Superior temporal gyrus (tissue), 1 donor: Measurements from ENCODE around the gene PKP2.
"Not testable (repeated sequence)": the region's sequence is repeated elsewhere in the genome, so short reads cannot be mapped to it uniquely, and the experiment has no call there.

Experiments used
- DNase-seq: peaks from one replicate; pipeline ENCODE4 v3.0.0-alpha.2; 2016; ENCODE audit errors: extremely low spot score

PKP2 gene

GRCh38 chr12:32861658-32862057, 34.9 kb downstream of the PKP2 start:
- not testable (repeated sequence) for DNase-seq

DNA sequence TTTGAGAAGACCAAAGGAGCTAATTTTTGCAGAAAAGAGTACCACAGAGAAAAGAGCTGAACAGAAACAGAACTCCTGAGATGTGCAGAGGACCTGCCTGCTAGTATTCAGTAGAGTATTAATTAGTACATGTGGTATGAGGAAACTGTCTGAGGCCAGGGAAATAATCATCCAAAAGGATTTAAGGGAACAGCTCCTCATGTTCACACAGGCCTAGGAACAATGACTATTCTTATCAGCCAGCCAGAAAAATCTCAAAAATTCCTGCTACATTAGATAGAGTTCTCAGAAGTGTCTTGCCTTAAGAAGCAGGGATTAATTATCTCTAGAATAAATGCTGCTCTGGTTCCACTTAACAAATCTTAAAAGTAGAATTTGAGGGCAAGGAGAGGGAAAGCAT, 36.4 kb downstream of the PKP2 start:
- no peak for DNase-seq

DNA sequence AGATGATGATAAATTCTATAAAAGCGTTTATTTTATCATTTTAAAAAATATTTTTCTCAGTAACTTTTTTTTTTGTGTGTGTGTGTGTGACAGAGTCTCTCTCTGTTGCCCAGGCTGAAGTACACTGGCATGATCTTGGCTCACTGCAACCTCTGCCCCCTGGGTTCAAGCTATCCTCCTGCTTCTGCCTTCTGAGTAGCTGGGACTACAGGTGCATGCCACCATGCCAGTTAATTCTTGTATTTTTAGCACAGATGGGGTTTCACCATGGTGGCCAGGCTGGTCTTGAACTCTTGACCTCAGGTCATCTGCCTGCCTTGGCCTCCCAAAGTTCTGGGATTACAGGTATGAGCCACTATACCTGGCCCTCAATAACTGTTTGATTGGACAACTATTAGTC, 37.2 kb downstream of the PKP2 start:
- no peak for DNase-seq

GRCh38 chr12:32854716-32855115, 41.9 kb downstream of the PKP2 start:
- DNase-seq, result no peak

DNA sequence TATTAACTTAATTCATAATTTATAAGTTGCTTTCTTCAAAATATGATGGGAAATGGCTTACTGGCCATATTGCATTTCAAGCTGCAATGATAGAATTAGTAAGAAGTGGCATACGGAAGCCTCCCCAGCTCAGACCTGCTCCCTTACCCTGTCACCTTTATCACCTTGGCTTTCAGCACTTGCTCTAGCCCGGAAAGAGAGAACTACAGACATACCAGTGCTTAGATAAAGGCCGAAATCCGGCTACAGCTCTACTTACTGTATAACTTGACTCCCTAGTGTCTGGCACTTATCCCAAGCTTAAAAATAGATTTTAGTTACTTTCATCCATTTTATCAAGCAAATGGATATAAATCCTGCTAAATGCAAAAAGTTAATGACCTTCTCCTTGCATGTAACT, 42.5 kb downstream of the PKP2 start:
- no peak for DNase-seq

DNA sequence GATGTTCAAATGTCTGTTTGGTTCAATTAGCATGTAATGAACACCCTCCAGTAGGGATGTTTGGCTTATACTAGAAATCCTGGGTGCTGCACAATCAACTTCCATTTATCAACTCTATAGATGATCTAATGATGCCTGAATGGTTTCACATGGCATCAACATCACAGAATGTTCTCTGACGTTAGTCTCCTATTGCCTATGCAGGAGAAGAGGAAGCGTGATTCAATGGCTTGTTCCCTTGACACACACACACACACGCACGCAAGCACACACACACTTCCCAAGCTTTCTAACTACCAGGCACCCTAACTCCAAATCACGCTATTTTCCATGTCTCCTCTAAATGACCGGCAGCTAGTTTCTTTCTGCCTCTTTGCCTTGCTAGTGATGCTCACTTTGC, 49.3 kb downstream of the PKP2 start:
- DNase-seq, result no peak

GRCh38 chr12:32846053-32846452, 50.5 kb downstream of the PKP2 start:
- DNase-seq, result no peak

GRCh38 chr12:32843528-32844095, 53.0 kb downstream of the PKP2 start:
- no peak for DNase-seq

GRCh38 chr12:32841061-32841460, 55.5 kb downstream of the PKP2 start:
- DNase-seq, result no peak

DNA sequence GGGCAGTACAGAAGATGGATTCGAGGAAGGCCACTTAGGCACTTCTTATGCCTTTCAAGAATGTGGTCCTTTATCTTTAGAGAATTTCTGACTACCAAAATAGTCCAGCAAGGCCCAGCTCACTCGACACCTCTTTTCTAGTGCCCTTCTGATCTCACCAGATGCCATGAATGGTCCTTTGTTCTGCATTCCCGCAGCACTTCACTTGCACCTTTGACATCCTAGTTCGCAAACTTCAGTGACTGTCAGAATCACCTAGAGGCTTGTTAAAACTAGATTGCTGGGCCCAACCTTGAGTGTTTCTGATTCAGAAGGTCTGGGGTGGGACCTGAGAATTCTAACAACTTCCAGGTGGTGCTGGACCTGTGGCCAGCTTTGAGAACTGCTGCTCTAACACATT, 56.7 kb downstream of the PKP2 start:
- DNase-seq, result no peak

GRCh38 chr12:32837974-32838373, 58.6 kb downstream of the PKP2 start:
- DNase-seq, result no peak

- no peak for DNase-seq
Observed at GRCh38 chr12:32836710-32837109, 59.9 kb downstream of the PKP2 start.

DNA sequence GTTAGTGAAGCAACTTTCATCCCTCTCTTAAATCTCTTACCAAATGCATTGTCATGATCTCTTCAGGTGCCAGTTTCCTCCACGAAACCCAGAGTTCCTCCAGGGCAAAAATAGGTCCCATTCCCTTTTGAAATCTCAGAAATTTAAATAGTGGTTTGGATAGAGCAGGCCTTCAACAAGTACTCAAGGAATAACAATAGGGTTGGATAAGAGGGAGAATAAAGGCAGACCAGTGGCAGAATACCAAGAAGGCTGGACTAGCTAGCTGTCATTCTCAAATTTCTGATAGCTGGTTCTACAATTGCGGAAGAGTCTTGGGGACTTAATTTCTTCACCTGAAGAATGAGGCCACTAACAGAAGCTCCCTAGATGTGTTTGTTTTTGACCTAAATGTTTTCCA, 62.5 kb downstream of the PKP2 start:
- no peak for DNase-seq

GRCh38 chr12:32828552-32828951, 68.0 kb downstream of the PKP2 start:
- no peak for DNase-seq

DNA sequence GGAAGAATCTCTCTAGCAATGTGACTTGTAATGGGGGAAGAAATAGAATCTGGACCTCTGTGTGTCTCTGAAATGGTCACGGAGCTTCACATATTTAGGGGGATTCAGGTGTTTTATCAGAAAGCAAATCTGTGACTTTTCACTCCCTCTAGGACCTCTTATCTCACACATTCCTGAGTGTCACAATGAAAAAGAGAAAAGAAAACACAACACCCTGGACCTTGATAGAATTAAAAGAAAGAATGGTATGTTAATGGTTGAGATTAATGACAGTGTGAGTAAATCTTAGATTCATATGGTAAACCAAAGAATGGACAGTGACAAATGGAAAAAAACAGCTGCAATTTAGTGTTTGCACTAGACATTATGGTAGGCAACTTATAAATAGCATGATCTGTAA, 68.5 kb downstream of the PKP2 start:
- no peak for DNase-seq

GRCh38 chr12:32826807-32827412, 69.7 kb downstream of the PKP2 start:
- no peak for DNase-seq

DNA sequence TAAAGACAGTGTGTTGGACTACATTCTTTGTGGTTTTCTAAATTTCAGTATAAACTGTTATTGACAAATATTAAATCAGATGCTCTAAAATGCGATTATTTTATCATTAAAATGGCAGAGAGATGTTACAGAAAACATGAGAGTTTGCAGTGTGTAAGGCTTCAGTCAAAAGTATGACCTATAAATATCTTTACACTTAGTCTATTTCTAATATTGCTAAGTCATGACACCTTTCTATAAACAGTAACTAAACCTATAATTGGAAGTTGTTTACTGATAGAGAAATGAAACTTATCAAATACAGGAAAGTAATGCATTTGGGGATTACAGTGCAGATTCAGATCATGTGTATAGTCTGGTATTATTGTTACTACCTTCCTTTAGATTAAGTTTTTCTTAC, 72.0 kb downstream of the PKP2 start:
- DNase-seq, result no peak

DNA sequence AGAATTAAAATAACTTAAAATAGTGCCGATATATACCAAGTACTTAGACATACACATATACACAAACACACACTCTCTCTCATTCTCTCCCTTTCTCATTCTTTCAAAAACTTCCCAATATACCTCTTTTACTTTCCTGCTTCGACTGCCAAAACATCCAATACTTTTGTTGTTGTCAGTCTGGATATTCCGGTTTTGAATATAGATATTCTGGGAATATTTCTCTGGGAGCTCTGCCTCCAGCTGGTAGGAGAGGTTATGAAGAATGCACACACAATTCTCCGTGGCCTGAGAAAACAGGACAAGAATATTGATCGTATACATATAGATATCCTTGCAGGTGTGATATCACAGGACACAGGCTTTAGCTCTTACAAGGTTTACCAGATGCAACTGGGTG, 74.2 kb downstream of the PKP2 start:
- no peak for DNase-seq

- no peak for DNase-seq
Observed at GRCh38 chr12:32821710-32822109, 74.9 kb downstream of the PKP2 start.

GRCh38 chr12:32821293-32821692, 75.3 kb downstream of the PKP2 start:
- no peak for DNase-seq

DNA sequence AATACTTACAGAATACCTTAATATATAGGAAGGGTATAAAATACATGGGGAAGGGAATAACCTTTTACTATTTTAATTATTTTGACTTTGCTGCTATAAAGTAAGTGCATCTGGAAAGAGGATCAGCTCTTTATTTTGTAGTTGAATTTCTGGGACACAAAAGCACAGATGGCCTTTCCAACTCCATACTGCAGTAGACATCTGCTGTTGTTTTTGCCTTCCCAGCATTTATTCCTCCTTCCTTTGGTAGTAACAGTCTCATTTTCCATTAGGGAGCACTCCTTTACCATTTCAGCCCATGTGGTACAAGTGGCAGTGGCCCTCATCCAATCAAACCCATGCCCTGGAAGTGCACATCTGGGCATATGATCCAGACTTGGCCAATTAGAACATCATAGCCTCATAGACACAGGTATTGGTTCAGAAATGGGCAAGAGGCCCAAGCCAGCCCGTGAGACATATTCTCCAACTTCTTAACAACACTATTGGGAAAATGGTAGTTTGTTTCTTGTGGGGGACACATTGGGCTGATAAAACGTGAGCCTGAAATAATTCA, 76.1 kb downstream of the PKP2 start:
- DNase-seq, result no peak

DNA sequence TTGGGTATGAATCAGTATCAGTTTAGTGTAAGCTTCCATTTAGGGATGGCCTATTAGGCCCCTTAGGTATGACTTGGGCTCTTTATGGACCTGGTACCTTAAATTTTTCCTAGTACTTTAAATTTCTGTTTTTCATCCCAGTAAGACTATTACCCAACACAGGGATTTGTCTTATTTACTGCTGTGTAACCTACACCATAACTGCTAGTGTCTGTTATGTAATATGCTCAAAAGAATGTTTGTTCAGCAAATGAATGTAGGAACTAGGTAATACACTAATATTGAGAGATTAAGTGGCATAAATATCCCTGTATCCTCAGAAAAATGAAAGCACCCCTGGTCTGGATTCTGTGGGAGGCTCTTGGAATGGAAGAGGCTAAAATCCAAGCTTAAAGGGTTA, 77.2 kb downstream of the PKP2 start:
- DNase-seq, result no peak

- DNase-seq, result no peak
Observed at GRCh38 chr12:32811686-32812392, 84.7 kb downstream of the PKP2 start.
